IPS-20b (cell line): ENCODE results near the gene KCTD21.

Source experiments
- H3K27ac ChIP-seq: one replicate; pipeline ENCODE4 v1.5.1; 2013; ENCODE audit warnings: low read length
- H3K27me3 ChIP-seq: 2 replicates; pipeline ENCODE4 v1.6.1; 2013; ENCODE audit warnings: mild to moderate bottlenecking, low read length, inconsistent platforms; ENCODE audit not compliant: insufficient read depth
- H3K36me3 ChIP-seq: 2 replicates; pipeline ENCODE4 v1.6.1; 2013; ENCODE audit warnings: low read depth, mild to moderate bottlenecking, inconsistent platforms, low read length, moderate library complexity; ENCODE audit not compliant: insufficient read depth
- H3K4me1 ChIP-seq: 2 replicates; pipeline ENCODE4 v1.6.1; 2013; ENCODE audit warnings: mild to moderate bottlenecking, control low read depth, inconsistent platforms, low read length, moderate library complexity; ENCODE audit not compliant: insufficient read depth
- H3K4me3 ChIP-seq: 2 replicates; pipeline ENCODE4 v1.5.1; 2013; ENCODE audit warnings: mild to moderate bottlenecking, low read length, inconsistent platforms
- H3K9ac ChIP-seq: 2 replicates; pipeline ENCODE4 v1.6.1; 2013; ENCODE audit warnings: low read depth, mild to moderate bottlenecking, inconsistent platforms, low read length, moderate library complexity
- H3K9me3 ChIP-seq: 2 replicates; pipeline ENCODE4 v1.6.1; 2013; ENCODE audit warnings: mild to moderate bottlenecking, low read depth, low read length, inconsistent platforms; ENCODE audit not compliant: insufficient read depth

Gene KCTD21

GRCh38 chr11:78163828-78164227, 24.6 kb downstream of the KCTD21 start:
- Histone ChIP-seq H3K4me1 (no peaks in the 10 kb centered on the region), H3K9me3 (no peaks in the 10 kb centered on the region), H3K27me3 (no peaks in the 10 kb centered on the region; the same call in 1 of the 2 replicates)

GRCh38 chr11:78161962-78162371, 26.5 kb downstream of the KCTD21 start:
- Histone ChIP-seq H3K27me3 (no peaks in the 10 kb centered on the region; the same call in 1 of the 2 replicates), H3K36me3 (no peaks in the 10 kb centered on the region), H3K4me3 (no peak overlapping the region), H3K4me1 (no peaks in the 10 kb centered on the region), H3K9me3 (no peaks in the 10 kb centered on the region), H3K9ac (no peak overlapping the region), H3K27ac (no peak overlapping the region)

More at GRCh38 chr11:78163828-78164227, 24.6 kb downstream of the KCTD21 start:
- no peak overlapping the region for H3K9ac ChIP-seq
- H3K4me3 ChIP-seq = no peak overlapping the region
- no peak overlapping the region for H3K27ac ChIP-seq
- no peaks in the 10 kb centered on the region for H3K36me3 ChIP-seq

- Histone ChIP-seq H3K27me3 (no peaks in the 10 kb centered on the region; the same call in 1 of the 2 replicates), H3K9ac (no peak overlapping the region), H3K27ac (no peak overlapping the region), H3K4me1 (peaks cover 5% of the 10 kb centered on the region; the same call in 1 of the 2 replicates), H3K4me3 (no peak overlapping the region), H3K9me3 (no peaks in the 10 kb centered on the region), H3K36me3 (no peaks in the 10 kb centered on the region)
These were observed 27.1 kb downstream of the KCTD21 start for GRCh38 chr11:78161346-78161745.

GRCh38 chr11:78160557-78160956, 27.9 kb downstream of the KCTD21 start:
- no peaks in the 10 kb centered on the region for H3K36me3 ChIP-seq

GRCh38 chr11:78158987-78159652, 29.3 kb downstream of the KCTD21 start:
- Histone ChIP-seq H3K4me1 (peaks cover 8% of the 10 kb centered on the region; the same call in 1 of the 2 replicates), H3K4me3 (no peak overlapping the region), H3K27ac (no peak overlapping the region), H3K9me3 (no peaks in the 10 kb centered on the region), H3K9ac (no peak overlapping the region), H3K36me3 (no peaks in the 10 kb centered on the region), H3K27me3 (no peaks in the 10 kb centered on the region; the same call in 1 of the 2 replicates)

More at GRCh38 chr11:78160557-78160956, 27.9 kb downstream of the KCTD21 start:
- no peaks in the 10 kb centered on the region for H3K9me3 ChIP-seq
- no peak overlapping the region for H3K9ac ChIP-seq
- H3K4me3 ChIP-seq = no peak overlapping the region
- no peak overlapping the region for H3K27ac ChIP-seq
- no peaks in the 10 kb centered on the region; the same call in 1 of the 2 replicates for H3K27me3 ChIP-seq
- H3K4me1 ChIP-seq = peaks cover 8% of the 10 kb centered on the region; the same call in 1 of the 2 replicates

- no peak overlapping the region for H3K4me3 ChIP-seq
- H3K36me3 ChIP-seq = peaks cover 6% of the 10 kb centered on the region; the same call in 1 of the 2 replicates
- no peak overlapping the region for H3K9ac ChIP-seq
- H3K9me3 ChIP-seq = no peaks in the 10 kb centered on the region
- H3K27ac ChIP-seq = no peak overlapping the region
- peaks cover 8% of the 10 kb centered on the region; the same call in 1 of the 2 replicates for H3K4me1 ChIP-seq
- H3K27me3 ChIP-seq = no peaks in the 10 kb centered on the region
These were observed 32.1 kb downstream of the KCTD21 start for GRCh38 chr11:78156127-78156844.

- Histone ChIP-seq H3K27ac (no peak overlapping the region), H3K4me3 (no peak overlapping the region), H3K9ac (no peak overlapping the region), H3K36me3 (peaks cover 6% of the 10 kb centered on the region; the same call in 1 of the 2 replicates), H3K4me1 (peaks cover 7% of the 10 kb centered on the region), H3K9me3 (no peaks in the 10 kb centered on the region), H3K27me3 (no peaks in the 10 kb centered on the region)
These were observed 36.6 kb downstream of the KCTD21 start for GRCh38 chr11:78151804-78152203.

GRCh38 chr11:78150754-78151153, 37.7 kb downstream of the KCTD21 start:
- Histone ChIP-seq H3K9ac (no peak overlapping the region), H3K4me1 (no peaks in the 10 kb centered on the region; the same call in 1 of the 2 replicates), H3K9me3 (no peaks in the 10 kb centered on the region), H3K27me3 (no peaks in the 10 kb centered on the region), H3K27ac (no peak overlapping the region), H3K36me3 (peaks cover 6% of the 10 kb centered on the region; the same call in 1 of the 2 replicates), H3K4me3 (no peak overlapping the region)

GRCh38 chr11:78150346-78150745, 38.1 kb downstream of the KCTD21 start:
- Histone ChIP-seq H3K9me3 (no peaks in the 10 kb centered on the region), H3K27ac (no peak overlapping the region), H3K36me3 (peaks cover 6% of the 10 kb centered on the region; the same call in 1 of the 2 replicates), H3K27me3 (no peaks in the 10 kb centered on the region), H3K9ac (no peak overlapping the region), H3K4me3 (no peak overlapping the region), H3K4me1 (no peaks in the 10 kb centered on the region; the same call in 1 of the 2 replicates)

GRCh38 chr11:78149646-78150045, 38.8 kb downstream of the KCTD21 start:
- H3K27me3 ChIP-seq = no peaks in the 10 kb centered on the region
- H3K27ac ChIP-seq = no peak overlapping the region
- H3K4me1 ChIP-seq = no peaks in the 10 kb centered on the region; the same call in 1 of the 2 replicates
- no peaks in the 10 kb centered on the region for H3K9me3 ChIP-seq
- H3K9ac ChIP-seq = no peak overlapping the region
- H3K36me3 ChIP-seq = peaks cover 6% of the 10 kb centered on the region; the same call in 1 of the 2 replicates
- H3K4me3 ChIP-seq = no peak overlapping the region

GRCh38 chr11:78147807-78148206, 40.6 kb downstream of the KCTD21 start:
- no peaks in the 10 kb centered on the region for H3K27me3 ChIP-seq
- peaks cover 14% of the 10 kb centered on the region; the same call in 1 of the 2 replicates for H3K36me3 ChIP-seq
- H3K9me3 ChIP-seq = no peaks in the 10 kb centered on the region
- no peak overlapping the region for H3K4me3 ChIP-seq
- H3K9ac ChIP-seq = no peak overlapping the region
- H3K4me1 ChIP-seq = no peaks in the 10 kb centered on the region; the same call in 1 of the 2 replicates
- no peak overlapping the region for H3K27ac ChIP-seq
